NCI-H345 treated with DMSO at 0.1 percent for 48 hours (cell line): ENCODE results near the gene VHLL.

Experiments
- DNase-seq: peaks from one replicate; lab custom pipeline; 2025; ENCODE audit not compliant: unreplicated experiment; lab: John Stamatoyannopoulos, UW

Gene VHLL

DNA sequence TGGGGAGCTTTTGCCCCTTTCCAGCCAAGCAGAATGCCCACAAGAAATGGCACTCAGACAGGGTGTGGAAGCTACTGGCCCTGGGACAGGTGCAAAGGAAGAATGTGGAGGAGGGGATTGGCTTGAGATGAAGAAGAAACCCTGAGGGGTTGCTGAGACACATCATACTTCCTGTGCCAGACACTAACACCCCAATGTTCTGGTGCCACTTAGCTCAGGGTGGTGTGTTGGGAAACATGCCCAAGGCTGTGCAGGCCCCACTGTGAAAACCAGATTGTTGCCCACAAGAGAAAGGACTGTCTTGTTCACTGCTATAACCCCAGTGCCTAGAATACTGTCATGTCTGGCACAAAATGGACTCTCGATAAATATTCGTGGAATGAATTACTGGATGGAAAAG, 41.4 kb downstream of the VHLL start:
- no peak for DNase-seq

- DNase-seq = no peak
These were observed 45.5 kb downstream of the VHLL start for GRCh38 chr1:156253634-156254033.

DNA sequence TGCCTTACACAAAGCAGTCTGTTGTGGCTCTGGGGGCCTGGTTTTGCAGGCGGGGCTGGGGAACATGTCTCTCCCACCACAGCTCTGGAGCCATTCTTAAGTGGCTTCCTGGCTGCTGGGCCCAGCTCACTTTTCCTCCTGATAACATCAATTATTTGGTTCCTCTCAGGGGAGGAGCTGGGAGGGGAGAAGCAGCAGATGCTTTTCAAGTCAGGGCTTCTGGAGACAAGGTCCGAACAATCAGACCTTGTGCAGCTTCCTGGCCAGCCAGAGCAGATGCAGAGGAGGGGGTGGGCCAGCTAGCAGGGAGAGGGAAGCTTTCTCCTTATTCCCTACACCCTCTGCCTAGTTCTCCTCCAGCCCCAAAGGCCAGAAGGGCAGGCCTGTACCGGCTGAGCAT, 47.6 kb downstream of the VHLL start:
- DNase-seq = no peak

- no peak for DNase-seq
These were observed 49.5 kb downstream of the VHLL start for GRCh38 chr1:156249593-156249992.
